H1 (cell line): ENCODE measurements around the gene UVSSA. TPM values are rescaled to one million over a fixed set of nuclear protein-coding genes. Genes with fewer than 3 reads are reported as not detected.

Source experiments
- CTCF ChIA-PET: fragments of 300-600 bp; sonication (Branson Sonifier 250); formaldehyde crosslinking; loops from one replicate; lab custom pipeline; 2021; ENCODE audit not compliant: partially characterized antibody; lab: Charles Lee
- POLR2A ChIA-PET: fragments of 300-600 bp; sonication (Branson Sonifier 250); formaldehyde crosslinking; loops from one replicate; lab custom pipeline; 2021; ENCODE audit warnings: inconsistent platforms; ENCODE audit not compliant: partially characterized antibody; lab: Charles Lee
- DNase-seq, 2 experiments: peaks; one replicate each; pipeline versions ENCODE4 v3.0.0 to v3.0.0-alpha.2; 2010 to 2022; ENCODE audit warnings: low spot score in 2 of 2, low read depth in 1 of 2, mixed read lengths in 1 of 2
- FAIRE-seq: peaks from 2 replicates; lab custom pipeline; 2011; peaks lifted over from hg19 to GRCh38; lab: Jason Lieb, UNC
- H2AFZ ChIP-seq: 2 replicates; pipeline ENCODE4 v1.8.1; 2012; ENCODE audit warnings: low read length, inconsistent platforms
- H2AK5ac ChIP-seq: 2 replicates; pipeline ENCODE4 v1.6.1; 2013; ENCODE audit warnings: low read depth, low read length
- H2BK120ac ChIP-seq: replicated peaks from 2 replicates; pipeline ENCODE3; 2013; ENCODE audit warnings: low read depth, low read length, inconsistent platforms
- H2BK12ac ChIP-seq: 2 replicates; pipeline ENCODE4 v1.6.1; 2013; ENCODE audit warnings: low read depth, low read length
- H2BK15ac ChIP-seq: 2 replicates; pipeline ENCODE4 v1.6.1; 2013; ENCODE audit warnings: low read length
- H2BK20ac ChIP-seq: 2 replicates; pipeline ENCODE4 v1.6.1; 2013; ENCODE audit warnings: low read length
- H2BK5ac ChIP-seq: 2 replicates; pipeline ENCODE4 v1.6.1; 2013; ENCODE audit warnings: low read depth, low read length
- H3K14ac ChIP-seq: 2 replicates; pipeline ENCODE4 v1.6.1; 2013; ENCODE audit warnings: inconsistent platforms; ENCODE audit not compliant: insufficient read length
- H3K18ac ChIP-seq: 2 replicates; pipeline ENCODE4 v1.6.1; 2013; ENCODE audit warnings: low read length; ENCODE audit errors: extremely low read depth
- H3K23ac ChIP-seq: 2 replicates; pipeline ENCODE4 v1.6.1; 2013; ENCODE audit warnings: inconsistent platforms; ENCODE audit not compliant: insufficient read length
- H3K23me2 ChIP-seq: 2 replicates; pipeline ENCODE4 v1.6.1; 2013; ENCODE audit warnings: low read depth, low read length
- H3K27ac ChIP-seq: 2 replicates; pipeline ENCODE4 v1.6.1; 2011; ENCODE audit warnings: low read depth, low read length, inconsistent platforms
- H3K27me3 ChIP-seq, 4 experiments: replicated peaks in 1 of 4; 1 replicate in 1 of 4; 2 replicates in 3 of 4; pipeline versions ENCODE4 v1.6.1 to v1.8.1; 2011 to 2013; ENCODE audit warnings: low read length in 3 of 4, mild to moderate bottlenecking in 3 of 4, inconsistent platforms in 2 of 4, mixed read lengths in 2 of 4, moderate library complexity in 1 of 4; ENCODE audit not compliant: control insufficient read depth in 3 of 4, insufficient read depth in 3 of 4; ENCODE audit errors: extremely low read depth in 1 of 4
- H3K36me3 ChIP-seq, 4 experiments: 2 replicates each; pipeline versions ENCODE4 v1.6.1 to v1.8.1; 2011 to 2013; ENCODE audit warnings: mild to moderate bottlenecking in 4 of 4, low read length in 3 of 4, moderate library complexity in 2 of 4, control low read depth in 1 of 4, inconsistent platforms in 1 of 4; ENCODE audit not compliant: insufficient read depth in 4 of 4, control insufficient read depth in 2 of 4
- H3K4ac ChIP-seq: replicated peaks from 2 replicates; pipeline ENCODE3; 2013; ENCODE audit warnings: low read length, low read depth, mixed read lengths, inconsistent platforms; ENCODE audit not compliant: insufficient read length
- H3K4me1 ChIP-seq, 4 experiments: replicated peaks in 1 of 4; 1 replicate in 1 of 4; 2 replicates in 3 of 4; pipeline versions ENCODE4 v1.6.1 to v1.8.1; 2011 to 2013; ENCODE audit warnings: low read length in 3 of 4, inconsistent platforms in 2 of 4, mixed read lengths in 1 of 4; ENCODE audit not compliant: insufficient read depth in 4 of 4, control insufficient read depth in 3 of 4
- H3K4me2 ChIP-seq, 2 experiments: 2 replicates each; pipeline versions ENCODE4 v1.6.1 to v1.8.1; 2011 to 2013; ENCODE audit warnings: low read depth in 2 of 2, low read length in 2 of 2, control low read depth in 1 of 2, inconsistent platforms in 1 of 2, mild to moderate bottlenecking in 1 of 2; ENCODE audit not compliant: insufficient read depth in 1 of 2
- H3K4me3 ChIP-seq, 4 experiments: fragments of 200-600, 300-600 bp in 1 of 4; sonication (generic), shearing (Covaris generic), sonication (Bioruptor Twin) in 1 of 4; 2 replicates each; pipeline versions ENCODE4 v1.5.1 to v1.8.1; 2011 to 2016; ENCODE audit warnings: low read length in 4 of 4, low read depth in 3 of 4, control low read depth in 2 of 4, inconsistent platforms in 2 of 4, mild to moderate bottlenecking in 2 of 4, mixed read lengths in 1 of 4, moderate library complexity in 1 of 4; ENCODE audit not compliant: insufficient read depth in 2 of 4; ENCODE audit errors: extremely low read depth in 1 of 4
- H3K56ac ChIP-seq: replicated peaks from 2 replicates; pipeline ENCODE3; 2013; ENCODE audit warnings: low read depth, mild to moderate bottlenecking, mixed read lengths, low read length, inconsistent platforms; ENCODE audit not compliant: insufficient read length
- H3K79me1 ChIP-seq: 2 replicates; pipeline ENCODE4 v1.6.1; 2013; ENCODE audit warnings: low read depth, low read length, control low read depth
- H3K79me2 ChIP-seq, 2 experiments: 2 replicates each; pipeline versions ENCODE4 v1.6.1 to v1.8.1; 2012 to 2013; ENCODE audit warnings: low read length in 2 of 2, mild to moderate bottlenecking in 2 of 2, inconsistent platforms in 1 of 2; ENCODE audit not compliant: insufficient read depth in 2 of 2, control insufficient read depth in 1 of 2
- H3K9ac ChIP-seq, 4 experiments: replicated peaks in 1 of 4; 1 replicate in 1 of 4; 2 replicates in 3 of 4; pipeline versions ENCODE4 v1.6.1 to v1.8.1; 2011 to 2013; ENCODE audit warnings: low read depth in 3 of 4, low read length in 3 of 4, control low read depth in 2 of 4, mild to moderate bottlenecking in 2 of 4, moderate library complexity in 2 of 4, inconsistent platforms in 1 of 4; ENCODE audit errors: extremely low read depth in 1 of 4
- H3K9me3 ChIP-seq, 2 experiments: 2 replicates each; pipeline versions ENCODE4 v1.6.1 to v1.8.1; 2012 to 2013; ENCODE audit warnings: mild to moderate bottlenecking in 2 of 2, moderate library complexity in 2 of 2, control low read depth in 1 of 2, inconsistent platforms in 1 of 2, low read depth in 1 of 2, low read length in 1 of 2, mixed read lengths in 1 of 2; ENCODE audit not compliant: insufficient read depth in 2 of 2
- H4K20me1 ChIP-seq, 2 experiments: replicated peaks in 1 of 2; 2 replicates each; pipeline versions ENCODE3 to v1.8.1; 2011 to 2013; ENCODE audit warnings: inconsistent platforms in 2 of 2, low read length in 2 of 2, mild to moderate bottlenecking in 1 of 2; ENCODE audit not compliant: insufficient read depth in 2 of 2, control insufficient read depth in 1 of 2
- H4K5ac ChIP-seq: 2 replicates; pipeline ENCODE4 v1.6.1; 2013; ENCODE audit warnings: low read length, low read depth, mixed read lengths, inconsistent platforms; ENCODE audit not compliant: insufficient read length
- H4K8ac ChIP-seq: 2 replicates; pipeline ENCODE4 v1.8.0; 2013; ENCODE audit warnings: mild to moderate bottlenecking, moderate library complexity, low read length, inconsistent platforms; ENCODE audit not compliant: insufficient read depth; ENCODE audit errors: extremely low read depth
- H4K91ac ChIP-seq: replicated peaks from 2 replicates; pipeline ENCODE3; 2013; ENCODE audit warnings: low read length, mixed read lengths, inconsistent platforms; ENCODE audit not compliant: insufficient read length
- BCL11A ChIP-seq, 2 experiments: IDR thresholded peaks; one replicate each; pipeline ENCODE4 v1.6.1; 2011; ENCODE audit warnings: low read depth in 2 of 2, low read length in 2 of 2, mild to moderate bottlenecking in 2 of 2
- FOSL1 ChIP-seq: IDR thresholded peaks from 2 replicates; pipeline ENCODE4 v1.6.1; 2011; ENCODE audit warnings: mild to moderate bottlenecking, low read depth, low read length, moderate library complexity; ENCODE audit not compliant: insufficient read depth
- GABPA ChIP-seq: IDR thresholded peaks from 2 replicates; pipeline ENCODE4 v1.6.1; 2011; ENCODE audit warnings: mild to moderate bottlenecking, low read length, moderate library complexity, borderline replicate concordance; ENCODE audit not compliant: insufficient read depth
- GTF2F1 ChIP-seq: IDR thresholded peaks from 2 replicates; pipeline ENCODE4 v1.6.1; 2012; ENCODE audit warnings: low read depth, low read length, improper control_type of control experiment, borderline replicate concordance
- JUN ChIP-seq: IDR thresholded peaks from 2 replicates; pipeline ENCODE4 v1.6.1; 2011; ENCODE audit warnings: low read depth, mild to moderate bottlenecking, improper control_type of control experiment, low read length
- NANOG ChIP-seq: IDR thresholded peaks from 2 replicates; pipeline ENCODE4 v1.6.1; 2011; ENCODE audit warnings: low read length, low read depth, mild to moderate bottlenecking, inconsistent platforms; ENCODE audit not compliant: insufficient read depth, poor library complexity, severe bottlenecking
- POU5F1 ChIP-seq: IDR thresholded peaks from 2 replicates; pipeline ENCODE4 v1.6.1; 2011; ENCODE audit warnings: low read depth, mild to moderate bottlenecking, low read length, moderate library complexity
- RFX5 ChIP-seq: IDR thresholded peaks from 2 replicates; pipeline ENCODE4 v1.6.1; 2011; ENCODE audit warnings: low read depth, low read length, improper control_type of control experiment, borderline replicate concordance
- ZNF274 ChIP-seq: IDR thresholded peaks from 2 replicates; pipeline ENCODE4 v1.7.0; 2012; ENCODE audit warnings: low read length, borderline replicate concordance; ENCODE audit errors: extremely low read depth
- WGBS, 2 experiments: shearing (Covaris generic) in 1 of 2; methylation state at CpG; one replicate each; pipeline versions ENCODE4 v1.1.6 to v1.1.7; 2013 to 2015; ENCODE audit warnings: low lambda C conversion rate in 2 of 2, mixed read lengths in 2 of 2, inconsistent platforms in 1 of 2, low coverage in 1 of 2, missing lambda C conversion rate in 1 of 2; ENCODE audit not compliant: insufficient replicate concordance in 2 of 2, insufficient coverage in 1 of 2, insufficient read length in 1 of 2; ENCODE audit errors: extremely low coverage in 1 of 2, missing lambda C conversion rate in 1 of 2; 5-methylcytosine and 5-hydroxymethylcytosine counted together
- polyA plus RNA-seq, 7 experiments: library from polyadenylated mRNA; depleted of rRNA in 3 of 7; stranded (reverse) in 5 of 7; unstranded in 2 of 7; fragments of >200 nt in 5 of 7; fragments of 200-250 nt in 2 of 7; gene quantifications; 1 replicate in 5 of 7; 2 replicates in 1 of 7; 4 replicates in 1 of 7; pipeline versions ENCODE4 v1.2.1 to v1.2.3, GENCODE V29; 2011 to 2013; ENCODE audit warnings: missing spikeins in 2 of 7, mixed read lengths in 2 of 7
- total RNA-seq: library from RNA; stranded (reverse); fragmentation: NEBNext Ultra II Directional; extraction: Animal tissue kit (Norgen Biotek cat#: 25700); gene quantifications from 2 replicates; pipeline ENCODE4 v1.2.1, GENCODE V29; 2021

The UVSSA gene
- total and polyA plus RNA-seq, 2 of the 8 experiments (the other 6 are each of a cell fraction or from before 2014, with no cell fraction given), result 14.5 to 19.4 TPM

DNA sequence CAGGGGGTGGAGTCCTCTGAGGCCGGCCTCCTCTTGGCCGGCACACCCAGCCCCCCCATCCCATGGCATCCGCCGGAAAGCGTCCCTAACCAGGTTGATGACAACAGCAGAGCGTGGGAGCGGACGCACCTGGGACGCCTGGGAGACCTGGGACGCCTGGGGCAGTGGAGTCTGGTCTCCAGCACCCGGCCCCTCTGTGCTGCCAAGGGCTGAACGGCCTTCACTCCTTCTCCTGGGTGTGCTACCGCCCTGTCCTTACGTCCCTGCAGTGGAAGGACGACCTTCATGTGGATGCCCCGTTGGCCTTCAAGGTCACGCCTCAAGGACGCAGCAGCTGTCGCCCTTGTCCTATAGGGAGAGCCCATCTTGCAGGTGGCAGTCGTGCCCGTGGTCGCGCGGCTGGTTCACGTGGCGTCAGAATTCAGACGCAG lies 32.4 kb downstream of the UVSSA start:
- H4K20me1 ChIP-seq, result peaks cover 0 to 9% of the 10 kb centered on the region in 2 experiments
- no peak overlapping the region; the same call in 1 of the 2 replicates for H2BK5ac ChIP-seq
- H2AFZ ChIP-seq, result no peak overlapping the region
- no peaks in the 10 kb centered on the region for H3K9me3 ChIP-seq
- no peaks in the 10 kb centered on the region for H3K79me2 ChIP-seq
- H3K4me1 ChIP-seq, result no peaks in the 10 kb centered on the region
- H3K23ac ChIP-seq, result no peak overlapping the region
- ChIA-PET CTCF (no interaction called here), POLR2A (interaction anchor here (1.0 kb wide), 1 partner anchor 33 kb away, joined by 3 read pairs; the partner anchor contains the start of gene UVSSA)
- no peaks in the 10 kb centered on the region for H3K27me3 ChIP-seq
- FAIRE-seq (no peak), DNase-seq (no peak)
- H2BK120ac ChIP-seq, result no peak overlapping the region
- no peak overlapping the region for H3K4me3 ChIP-seq
- H2BK15ac ChIP-seq, result no peak overlapping the region
- no peak overlapping the region for H4K5ac ChIP-seq
- H3K14ac ChIP-seq, result no peak overlapping the region
- 90% methylated on average over 17 of the region's 27 CpGs; no CpG with 5 or more reads in 1 of the 2 experiments for WGBS, 2 experiments
- no peaks in the 10 kb centered on the region for H3K23me2 ChIP-seq
- H2BK12ac ChIP-seq, result no peak overlapping the region
- H3K4ac ChIP-seq, result no peak overlapping the region
- H3K27ac ChIP-seq, result no peak overlapping the region
- H3K36me3 ChIP-seq, result peaks cover 0 to 2% (median 0%) of the 10 kb centered on the region in 4 experiments; a peak in 2 of 8 replicates
- H2AK5ac ChIP-seq, result no peak overlapping the region
- H3K9ac ChIP-seq, result no peak overlapping the region; a peak in 1 of 7 replicates
- no peak overlapping the region for H3K4me2 ChIP-seq
- no peak overlapping the region; the same call in 1 of the 2 replicates for H4K8ac ChIP-seq
- H3K79me1 ChIP-seq, result no peaks in the 10 kb centered on the region
- H2BK20ac ChIP-seq, result no peak overlapping the region
- no peak overlapping the region for H3K18ac ChIP-seq
- TF ChIP-seq GTF2F1 (no peak), JUN (no peak), FOSL1 (no peak), NANOG (no peak), BCL11A (IDR thresholded peaks at IDR 0.05; ENCODE audit: low read depth in 2 of 2, low read length in 2 of 2) (no peak), GABPA (no peak), ZNF274 (no peak), RFX5 (no peak), POU5F1 (no peak)
- no peak overlapping the region for H4K91ac ChIP-seq
- no peak overlapping the region for H3K56ac ChIP-seq
